22Rv1 (cell line): Measurements from ENCODE around the gene SH3RF2.

Source experiments
- CTCF ChIP-seq: fragments of 450-650 bp; IDR thresholded peaks from 2 replicates; pipeline ENCODE4 v1.5.1; 2017; ENCODE audit warnings: mild to moderate bottlenecking
- ZFX ChIP-seq: fragments of 450-650 bp; IDR thresholded peaks from 2 replicates; pipeline ENCODE4 v1.6.1; 2017; ENCODE audit warnings: antibody characterized with exemption, borderline replicate concordance

- TF ChIP-seq CTCF (no peak), ZFX (no peak)
These were observed 161.7 kb downstream of the SH3RF2 start for GRCh38 chr5:146098047-146098446.
